Stimulated activated CD4-positive, alpha-beta T cell treated with anti-CD3 and anti-CD28 coated beads, Interleukin-4, amount 100 ng/mL, for 1 hour (primary cell): ENCODE data around the gene RAB10.
"Not testable (repeated sequence)": the region's sequence is repeated elsewhere in the genome, so short reads cannot be mapped to it uniquely, and the experiment has no call there.

ENCODE experiments used
- DNase-seq: peaks from one replicate; pipeline ENCODE4 v3.0.0-alpha.2; 2020

RAB10 gene

GRCh38 chr2:26064846-26065245 lies 31.0 kb downstream of the RAB10 start:
- DNase-seq, result no peak

DNA sequence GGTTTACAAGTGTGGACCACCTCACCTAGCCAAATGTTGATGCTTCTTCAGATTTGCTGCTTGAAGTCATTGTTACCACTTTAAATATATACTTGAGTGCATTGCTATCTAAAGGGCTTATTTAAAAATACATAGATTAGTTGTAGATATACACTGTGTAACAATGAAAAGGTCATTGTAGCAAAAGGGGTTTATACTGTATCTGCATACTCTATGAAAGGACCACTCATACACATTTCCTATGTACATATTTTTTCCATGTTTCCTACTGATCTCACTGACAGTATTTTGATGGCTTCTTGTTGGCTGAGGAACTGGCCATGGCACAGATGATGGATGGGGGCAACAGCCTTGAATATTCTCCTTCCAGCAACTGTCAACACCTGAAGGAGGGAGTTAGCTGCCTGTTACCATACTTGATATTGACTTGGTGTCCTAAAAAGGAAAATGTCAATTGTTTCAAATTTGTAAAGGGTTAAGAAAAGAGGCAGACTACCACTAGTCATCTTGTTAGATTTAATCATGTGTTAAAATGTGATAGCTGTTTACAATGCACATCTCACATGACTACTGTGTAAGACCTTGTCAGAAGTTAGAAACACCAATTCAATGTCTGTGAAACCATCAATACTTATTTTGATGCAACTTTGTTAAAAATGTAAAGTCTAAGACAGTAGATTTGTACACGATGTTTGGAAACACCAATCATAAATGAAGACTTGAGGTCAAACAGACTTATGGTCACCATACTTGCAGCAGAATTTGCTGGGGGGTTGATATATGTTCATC lies 33.5 kb downstream of the RAB10 start:
- no peak for DNase-seq

- DNase-seq, result no peak
Measured at GRCh38 chr2:26067980-26068507, 34.2 kb downstream of the RAB10 start.

GRCh38 chr2:26068602-26069298 lies 34.9 kb downstream of the RAB10 start:
- peak; percentile 17 for DNase-seq

- no peak for DNase-seq
Measured at GRCh38 chr2:26070730-26071129, 36.8 kb downstream of the RAB10 start.

GRCh38 chr2:26072925-26073768 lies 39.3 kb downstream of the RAB10 start:
- no peak for DNase-seq

GRCh38 chr2:26073830-26074229 lies 39.9 kb downstream of the RAB10 start:
- no peak for DNase-seq

DNA sequence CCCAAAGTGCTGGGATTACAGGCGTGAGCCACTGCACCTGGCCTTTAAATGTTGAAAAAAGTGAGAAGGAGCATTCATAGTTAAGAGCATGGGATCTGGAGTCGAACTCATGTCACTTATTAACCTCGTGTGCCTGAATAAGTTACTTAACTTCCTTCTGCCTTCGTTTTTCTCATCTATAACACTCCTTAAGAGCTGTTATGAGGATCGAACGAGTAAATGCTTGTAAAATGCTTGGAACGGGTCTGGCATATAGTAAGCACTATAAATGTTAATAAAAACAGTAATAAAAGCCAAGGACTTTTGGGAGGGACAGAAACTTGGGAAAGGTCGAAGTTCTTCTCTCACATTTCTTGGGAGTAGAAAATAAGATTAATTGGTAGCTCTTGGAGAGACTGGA lies 40.8 kb downstream of the RAB10 start:
- DNase-seq, result no peak

GRCh38 chr2:26075173-26075572 lies 41.3 kb downstream of the RAB10 start:
- DNase-seq, result no peak

GRCh38 chr2:26076001-26076587 lies 42.2 kb downstream of the RAB10 start:
- DNase-seq, result no peak

DNA sequence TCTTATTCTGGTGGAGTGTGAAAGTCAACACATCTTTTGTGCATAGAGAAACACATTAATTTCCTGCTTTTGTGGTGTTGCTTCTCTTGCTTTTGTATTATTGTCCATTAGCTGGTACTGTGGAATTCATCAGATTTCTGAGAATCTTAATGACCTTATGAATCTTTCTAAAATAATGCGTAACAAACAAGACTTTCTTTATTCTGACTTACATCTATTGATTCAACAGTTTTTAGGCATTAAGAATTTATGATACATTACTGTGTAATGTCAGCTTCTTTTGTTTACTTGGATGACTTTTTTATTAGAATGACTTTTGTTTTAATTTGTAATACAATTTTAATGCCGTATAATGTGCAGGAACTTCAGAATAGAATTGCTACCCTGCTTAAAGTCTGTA lies 43.4 kb downstream of the RAB10 start:
- DNase-seq, result no peak

GRCh38 chr2:26078939-26079338 lies 45.1 kb downstream of the RAB10 start:
- no peak for DNase-seq

DNA sequence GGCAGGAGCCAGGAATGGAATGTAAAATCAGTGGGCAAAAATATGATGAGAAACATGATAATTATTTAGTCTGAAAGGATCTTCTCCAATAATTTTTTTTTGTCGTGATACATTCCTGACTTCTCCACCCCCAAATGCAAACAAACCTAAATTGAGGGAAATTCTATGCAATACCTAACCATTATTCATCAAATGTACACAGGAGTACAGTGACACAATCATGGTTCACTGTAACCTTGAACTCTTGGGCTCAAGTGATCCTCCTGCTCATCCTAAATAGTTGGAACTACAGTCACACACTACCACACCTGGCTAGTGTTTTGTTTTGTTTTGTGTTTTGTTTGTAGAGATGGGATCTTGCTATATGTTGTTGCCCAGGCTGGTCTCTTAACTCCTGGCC lies 46.5 kb downstream of the RAB10 start:
- no peak for DNase-seq

DNA sequence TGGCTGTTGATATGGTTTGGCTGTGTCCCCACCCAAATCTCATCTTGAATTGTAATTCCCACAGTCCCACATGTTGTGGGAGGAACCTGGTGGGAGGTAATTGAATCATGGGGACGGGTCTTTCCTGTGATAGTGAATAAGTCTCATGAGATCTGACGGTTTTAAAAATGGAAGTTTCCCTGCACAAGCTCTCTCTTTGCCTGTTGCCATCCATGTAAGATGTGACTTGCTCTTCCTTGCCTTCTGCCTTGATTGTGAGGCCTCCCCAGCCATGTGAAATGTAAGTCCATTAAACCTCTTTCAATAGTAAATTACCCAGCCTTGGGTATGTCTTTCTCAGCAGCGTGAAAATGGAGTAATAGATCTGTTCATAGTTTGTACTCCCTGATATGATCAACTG lies 47.0 kb downstream of the RAB10 start:
- DNase-seq, result not testable (repeated sequence)

GRCh38 chr2:26081556-26081955 lies 47.7 kb downstream of the RAB10 start:
- no peak for DNase-seq

- DNase-seq, result peak; percentile 4
Measured at GRCh38 chr2:26086155-26086637, 52.3 kb downstream of the RAB10 start.

DNA sequence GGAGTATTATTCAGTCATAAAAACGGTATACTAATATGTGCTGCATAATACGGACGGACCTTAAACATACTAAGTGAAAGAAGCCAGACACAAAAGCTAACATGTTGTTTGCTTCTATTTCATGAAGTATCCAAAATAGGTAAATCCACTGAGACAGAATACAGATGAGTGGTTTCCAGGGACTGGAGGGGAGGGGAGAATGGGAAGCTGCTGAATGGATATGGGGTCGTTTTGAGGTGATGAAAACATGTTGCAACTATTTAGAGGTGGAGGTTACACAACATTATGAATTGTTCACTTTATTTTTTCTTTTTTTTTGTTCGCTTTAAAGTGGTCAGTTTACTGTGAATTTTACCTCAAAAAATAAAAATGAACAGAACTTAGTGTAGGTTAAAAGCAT lies 52.9 kb downstream of the RAB10 start:
- DNase-seq, result no peak

DNA sequence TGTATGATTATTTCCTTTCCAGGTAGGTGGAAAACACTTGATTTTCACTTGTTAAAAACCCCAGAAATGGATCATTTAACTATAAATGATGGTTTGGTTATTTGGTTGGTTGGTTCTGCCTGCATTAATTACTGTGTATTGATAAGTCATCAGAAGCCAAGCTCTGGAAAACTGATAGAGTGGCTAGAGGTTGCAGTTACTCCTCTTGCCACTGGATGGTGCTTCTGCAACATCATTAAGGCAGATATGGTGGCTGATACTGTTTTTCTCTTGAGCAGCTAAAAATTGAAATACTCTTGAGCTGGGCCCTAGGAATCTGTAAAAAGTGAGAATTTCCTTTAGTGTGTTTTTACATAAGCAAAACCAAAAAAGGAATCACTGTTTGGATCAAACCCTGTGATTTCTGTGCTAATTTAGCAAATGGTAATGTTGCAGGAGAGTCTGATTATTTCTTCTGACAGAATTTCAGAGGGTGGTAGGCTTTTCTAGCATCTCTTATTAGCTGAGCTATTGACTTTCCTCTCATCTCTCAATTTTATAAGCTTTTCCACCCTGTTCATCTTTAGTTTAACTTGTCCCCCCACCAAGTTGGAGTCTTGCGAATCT lies 54.3 kb downstream of the RAB10 start:
- DNase-seq, result no peak

DNA sequence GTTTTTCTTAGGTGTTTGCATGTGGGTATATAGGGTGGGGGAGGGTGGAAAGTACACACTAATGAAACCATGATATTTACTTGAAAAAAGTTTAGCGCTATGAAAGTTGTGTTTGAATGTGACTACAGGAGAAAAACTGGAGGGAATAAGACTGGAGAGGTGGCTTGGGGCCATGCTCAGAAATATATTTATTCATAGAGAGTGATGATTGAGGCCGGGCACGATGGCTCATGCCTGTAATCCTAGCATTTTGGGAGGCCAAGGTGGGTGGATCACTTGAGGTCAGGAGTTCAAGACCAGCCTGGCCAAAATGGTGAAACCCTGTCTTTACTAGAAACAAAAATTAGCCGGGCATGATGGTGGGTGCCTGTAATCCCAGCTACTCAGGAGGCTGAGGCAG lies 55.0 kb downstream of the RAB10 start:
- not testable (repeated sequence) for DNase-seq

DNA sequence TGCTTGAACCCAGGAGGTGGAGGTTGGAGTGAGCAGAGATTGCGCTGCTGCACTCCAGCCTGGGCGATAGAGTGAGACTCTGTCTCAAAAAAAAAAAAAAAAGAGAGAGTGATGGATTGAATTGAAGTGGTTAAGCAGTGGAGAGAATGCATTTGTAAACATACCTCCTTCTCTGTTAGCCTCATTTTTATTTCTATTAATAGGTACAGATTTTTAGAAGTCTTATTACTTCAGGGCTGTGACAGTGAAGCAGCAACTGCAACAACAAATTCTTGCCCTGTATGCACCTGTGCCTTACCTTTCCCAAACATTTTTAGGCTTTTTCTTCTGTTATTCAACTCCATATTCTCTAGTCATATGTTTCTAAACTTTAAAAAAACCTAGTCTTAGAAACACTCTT lies 55.5 kb downstream of the RAB10 start:
- DNase-seq, result no peak

GRCh38 chr2:26095758-26096157 lies 61.9 kb downstream of the RAB10 start:
- DNase-seq, result no peak

DNA sequence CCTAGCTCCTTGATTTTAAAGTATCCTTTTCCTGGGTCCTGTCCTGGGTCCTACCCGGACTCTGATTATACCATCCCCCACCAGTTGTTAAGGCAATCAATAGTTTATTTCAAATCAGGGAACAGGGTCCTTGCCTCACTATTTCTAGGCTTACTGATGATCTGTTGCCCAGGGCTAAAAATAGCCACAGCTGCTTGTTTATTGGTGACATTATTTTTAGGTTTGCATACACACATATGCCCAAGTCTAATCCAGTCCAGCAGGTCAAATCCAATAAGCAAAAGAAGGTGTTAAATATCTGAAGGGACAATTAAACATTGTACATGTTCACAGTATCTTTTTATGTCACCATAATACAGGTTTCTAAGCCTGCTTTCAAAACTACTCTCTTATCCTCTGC lies 66.0 kb downstream of the RAB10 start:
- no peak for DNase-seq
